H1 (cell line): Measurements from ENCODE around the gene GALNT9. TPM values are rescaled to one million over a fixed set of nuclear protein-coding genes. Genes with fewer than 3 reads are reported as not detected.

Source experiments
- CTCF ChIA-PET: fragments of 300-600 bp; sonication (Branson Sonifier 250); formaldehyde crosslinking; loops from one replicate; lab custom pipeline; 2021; ENCODE audit not compliant: partially characterized antibody; lab: Charles Lee
- POLR2A ChIA-PET: fragments of 300-600 bp; sonication (Branson Sonifier 250); formaldehyde crosslinking; loops from one replicate; lab custom pipeline; 2021; ENCODE audit warnings: inconsistent platforms; ENCODE audit not compliant: partially characterized antibody; lab: Charles Lee
- DNase-seq, 2 experiments: peaks; one replicate each; pipeline versions ENCODE4 v3.0.0 to v3.0.0-alpha.2; 2010 to 2022; ENCODE audit warnings: low spot score in 2 of 2, low read depth in 1 of 2, mixed read lengths in 1 of 2
- FAIRE-seq: peaks from 2 replicates; lab custom pipeline; 2011; peaks lifted over from hg19 to GRCh38; lab: Jason Lieb, UNC
- H2AFZ ChIP-seq: 2 replicates; pipeline ENCODE4 v1.8.1; 2012; ENCODE audit warnings: low read length, inconsistent platforms
- H2AK5ac ChIP-seq: 2 replicates; pipeline ENCODE4 v1.6.1; 2013; ENCODE audit warnings: low read depth, low read length
- H2BK120ac ChIP-seq: replicated peaks from 2 replicates; pipeline ENCODE3; 2013; ENCODE audit warnings: low read depth, low read length, inconsistent platforms
- H2BK12ac ChIP-seq: 2 replicates; pipeline ENCODE4 v1.6.1; 2013; ENCODE audit warnings: low read depth, low read length
- H2BK15ac ChIP-seq: 2 replicates; pipeline ENCODE4 v1.6.1; 2013; ENCODE audit warnings: low read length
- H2BK20ac ChIP-seq: 2 replicates; pipeline ENCODE4 v1.6.1; 2013; ENCODE audit warnings: low read length
- H2BK5ac ChIP-seq: 2 replicates; pipeline ENCODE4 v1.6.1; 2013; ENCODE audit warnings: low read depth, low read length
- H3K14ac ChIP-seq: 2 replicates; pipeline ENCODE4 v1.6.1; 2013; ENCODE audit warnings: inconsistent platforms; ENCODE audit not compliant: insufficient read length
- H3K18ac ChIP-seq: 2 replicates; pipeline ENCODE4 v1.6.1; 2013; ENCODE audit warnings: low read length; ENCODE audit errors: extremely low read depth
- H3K23ac ChIP-seq: 2 replicates; pipeline ENCODE4 v1.6.1; 2013; ENCODE audit warnings: inconsistent platforms; ENCODE audit not compliant: insufficient read length
- H3K23me2 ChIP-seq: 2 replicates; pipeline ENCODE4 v1.6.1; 2013; ENCODE audit warnings: low read depth, low read length
- H3K27ac ChIP-seq: 2 replicates; pipeline ENCODE4 v1.6.1; 2011; ENCODE audit warnings: low read depth, low read length, inconsistent platforms
- H3K27me3 ChIP-seq, 4 experiments: replicated peaks in 1 of 4; 1 replicate in 1 of 4; 2 replicates in 3 of 4; pipeline versions ENCODE4 v1.6.1 to v1.8.1; 2011 to 2013; ENCODE audit warnings: low read length in 3 of 4, mild to moderate bottlenecking in 3 of 4, inconsistent platforms in 2 of 4, mixed read lengths in 2 of 4, moderate library complexity in 1 of 4; ENCODE audit not compliant: control insufficient read depth in 3 of 4, insufficient read depth in 3 of 4; ENCODE audit errors: extremely low read depth in 1 of 4
- H3K36me3 ChIP-seq, 4 experiments: 2 replicates each; pipeline versions ENCODE4 v1.6.1 to v1.8.1; 2011 to 2013; ENCODE audit warnings: mild to moderate bottlenecking in 4 of 4, low read length in 3 of 4, moderate library complexity in 2 of 4, control low read depth in 1 of 4, inconsistent platforms in 1 of 4; ENCODE audit not compliant: insufficient read depth in 4 of 4, control insufficient read depth in 2 of 4
- H3K4ac ChIP-seq: replicated peaks from 2 replicates; pipeline ENCODE3; 2013; ENCODE audit warnings: low read length, low read depth, mixed read lengths, inconsistent platforms; ENCODE audit not compliant: insufficient read length
- H3K4me1 ChIP-seq, 4 experiments: replicated peaks in 1 of 4; 1 replicate in 1 of 4; 2 replicates in 3 of 4; pipeline versions ENCODE4 v1.6.1 to v1.8.1; 2011 to 2013; ENCODE audit warnings: low read length in 3 of 4, inconsistent platforms in 2 of 4, mixed read lengths in 1 of 4; ENCODE audit not compliant: insufficient read depth in 4 of 4, control insufficient read depth in 3 of 4
- H3K4me2 ChIP-seq, 2 experiments: 2 replicates each; pipeline versions ENCODE4 v1.6.1 to v1.8.1; 2011 to 2013; ENCODE audit warnings: low read depth in 2 of 2, low read length in 2 of 2, control low read depth in 1 of 2, inconsistent platforms in 1 of 2, mild to moderate bottlenecking in 1 of 2; ENCODE audit not compliant: insufficient read depth in 1 of 2
- H3K4me3 ChIP-seq, 4 experiments: fragments of 200-600, 300-600 bp in 1 of 4; sonication (generic), shearing (Covaris generic), sonication (Bioruptor Twin) in 1 of 4; 2 replicates each; pipeline versions ENCODE4 v1.5.1 to v1.8.1; 2011 to 2016; ENCODE audit warnings: low read length in 4 of 4, low read depth in 3 of 4, control low read depth in 2 of 4, inconsistent platforms in 2 of 4, mild to moderate bottlenecking in 2 of 4, mixed read lengths in 1 of 4, moderate library complexity in 1 of 4; ENCODE audit not compliant: insufficient read depth in 2 of 4; ENCODE audit errors: extremely low read depth in 1 of 4
- H3K56ac ChIP-seq: replicated peaks from 2 replicates; pipeline ENCODE3; 2013; ENCODE audit warnings: low read depth, mild to moderate bottlenecking, mixed read lengths, low read length, inconsistent platforms; ENCODE audit not compliant: insufficient read length
- H3K79me1 ChIP-seq: 2 replicates; pipeline ENCODE4 v1.6.1; 2013; ENCODE audit warnings: low read depth, low read length, control low read depth
- H3K79me2 ChIP-seq, 2 experiments: 2 replicates each; pipeline versions ENCODE4 v1.6.1 to v1.8.1; 2012 to 2013; ENCODE audit warnings: low read length in 2 of 2, mild to moderate bottlenecking in 2 of 2, inconsistent platforms in 1 of 2; ENCODE audit not compliant: insufficient read depth in 2 of 2, control insufficient read depth in 1 of 2
- H3K9ac ChIP-seq, 4 experiments: replicated peaks in 1 of 4; 1 replicate in 1 of 4; 2 replicates in 3 of 4; pipeline versions ENCODE4 v1.6.1 to v1.8.1; 2011 to 2013; ENCODE audit warnings: low read depth in 3 of 4, low read length in 3 of 4, control low read depth in 2 of 4, mild to moderate bottlenecking in 2 of 4, moderate library complexity in 2 of 4, inconsistent platforms in 1 of 4; ENCODE audit errors: extremely low read depth in 1 of 4
- H3K9me3 ChIP-seq, 2 experiments: 2 replicates each; pipeline versions ENCODE4 v1.6.1 to v1.8.1; 2012 to 2013; ENCODE audit warnings: mild to moderate bottlenecking in 2 of 2, moderate library complexity in 2 of 2, control low read depth in 1 of 2, inconsistent platforms in 1 of 2, low read depth in 1 of 2, low read length in 1 of 2, mixed read lengths in 1 of 2; ENCODE audit not compliant: insufficient read depth in 2 of 2
- H4K20me1 ChIP-seq, 2 experiments: replicated peaks in 1 of 2; 2 replicates each; pipeline versions ENCODE3 to v1.8.1; 2011 to 2013; ENCODE audit warnings: inconsistent platforms in 2 of 2, low read length in 2 of 2, mild to moderate bottlenecking in 1 of 2; ENCODE audit not compliant: insufficient read depth in 2 of 2, control insufficient read depth in 1 of 2
- H4K5ac ChIP-seq: 2 replicates; pipeline ENCODE4 v1.6.1; 2013; ENCODE audit warnings: low read length, low read depth, mixed read lengths, inconsistent platforms; ENCODE audit not compliant: insufficient read length
- H4K8ac ChIP-seq: 2 replicates; pipeline ENCODE4 v1.8.0; 2013; ENCODE audit warnings: mild to moderate bottlenecking, moderate library complexity, low read length, inconsistent platforms; ENCODE audit not compliant: insufficient read depth; ENCODE audit errors: extremely low read depth
- H4K91ac ChIP-seq: replicated peaks from 2 replicates; pipeline ENCODE3; 2013; ENCODE audit warnings: low read length, mixed read lengths, inconsistent platforms; ENCODE audit not compliant: insufficient read length
- BACH1 ChIP-seq: IDR thresholded peaks from 2 replicates; pipeline ENCODE4 v1.6.1; 2012; ENCODE audit warnings: low read length, improper control_type of control experiment
- BRCA1 ChIP-seq: IDR thresholded peaks from 2 replicates; pipeline ENCODE4 v1.6.1; 2012; ENCODE audit warnings: low read depth, low read length, improper control_type of control experiment
- CHD1 ChIP-seq: IDR thresholded peaks from 2 replicates; pipeline ENCODE4 v1.6.1; 2012; ENCODE audit warnings: low read depth, low read length, improper control_type of control experiment
- CHD2 ChIP-seq: IDR thresholded peaks from 2 replicates; pipeline ENCODE4 v1.6.1; 2012; ENCODE audit warnings: low read length, improper control_type of control experiment
- CREB1 ChIP-seq: IDR thresholded peaks from 2 replicates; pipeline ENCODE4 v1.6.1; 2012; ENCODE audit warnings: inconsistent platforms
- FOSL1 ChIP-seq: IDR thresholded peaks from 2 replicates; pipeline ENCODE4 v1.6.1; 2011; ENCODE audit warnings: mild to moderate bottlenecking, low read depth, low read length, moderate library complexity; ENCODE audit not compliant: insufficient read depth
- GTF2F1 ChIP-seq: IDR thresholded peaks from 2 replicates; pipeline ENCODE4 v1.6.1; 2012; ENCODE audit warnings: low read depth, low read length, improper control_type of control experiment, borderline replicate concordance
- MAX ChIP-seq: IDR thresholded peaks from 2 replicates; pipeline ENCODE4 v1.6.1; 2012; ENCODE audit warnings: inconsistent platforms
- POLR2A ChIP-seq, 2 experiments: IDR thresholded peaks; 1 replicate in 1 of 2; 2 replicates in 1 of 2; pipeline ENCODE4 v1.6.1; 2011; ENCODE audit warnings: low read depth in 2 of 2, low read length in 2 of 2, mild to moderate bottlenecking in 2 of 2; ENCODE audit errors: control extremely low read depth in 1 of 2
- RBBP5 ChIP-seq: IDR thresholded peaks from 2 replicates; pipeline ENCODE4 v1.7.1; 2012; ENCODE audit warnings: low read depth, mild to moderate bottlenecking, inconsistent platforms, low read length, moderate library complexity, borderline replicate concordance
- RXRA ChIP-seq: IDR thresholded peaks from 2 replicates; pipeline ENCODE4 v1.6.1; 2011; ENCODE audit warnings: low read depth, mild to moderate bottlenecking, low read length, moderate library complexity; ENCODE audit not compliant: insufficient read depth
- SIX5 ChIP-seq: IDR thresholded peaks from 2 replicates; pipeline ENCODE4 v1.6.1; 2011; ENCODE audit warnings: mild to moderate bottlenecking, low read depth, low read length
- SP4 ChIP-seq: IDR thresholded peaks from 2 replicates; pipeline ENCODE4 v1.6.1; 2012; ENCODE audit warnings: low read length, inconsistent platforms
- TAF1 ChIP-seq: IDR thresholded peaks from 2 replicates; pipeline ENCODE4 v1.6.1; 2011; ENCODE audit warnings: mild to moderate bottlenecking, low read depth, low read length
- TCF12 ChIP-seq: IDR thresholded peaks from 2 replicates; pipeline ENCODE4 v1.6.1; 2011; ENCODE audit warnings: low read depth, mild to moderate bottlenecking, low read length
- ZNF274 ChIP-seq: IDR thresholded peaks from 2 replicates; pipeline ENCODE4 v1.7.0; 2012; ENCODE audit warnings: low read length, borderline replicate concordance; ENCODE audit errors: extremely low read depth
- WGBS, 2 experiments: shearing (Covaris generic) in 1 of 2; methylation state at CpG; one replicate each; pipeline versions ENCODE4 v1.1.6 to v1.1.7; 2013 to 2015; ENCODE audit warnings: low lambda C conversion rate in 2 of 2, mixed read lengths in 2 of 2, inconsistent platforms in 1 of 2, low coverage in 1 of 2, missing lambda C conversion rate in 1 of 2; ENCODE audit not compliant: insufficient replicate concordance in 2 of 2, insufficient coverage in 1 of 2, insufficient read length in 1 of 2; ENCODE audit errors: extremely low coverage in 1 of 2, missing lambda C conversion rate in 1 of 2; 5-methylcytosine and 5-hydroxymethylcytosine counted together
- polyA plus RNA-seq, 7 experiments: library from polyadenylated mRNA; depleted of rRNA in 3 of 7; stranded (reverse) in 5 of 7; unstranded in 2 of 7; fragments of >200 nt in 5 of 7; fragments of 200-250 nt in 2 of 7; gene quantifications; 1 replicate in 5 of 7; 2 replicates in 1 of 7; 4 replicates in 1 of 7; pipeline versions ENCODE4 v1.2.1 to v1.2.3, GENCODE V29; 2011 to 2013; ENCODE audit warnings: missing spikeins in 2 of 7, mixed read lengths in 2 of 7
- total RNA-seq: library from RNA; stranded (reverse); fragmentation: NEBNext Ultra II Directional; extraction: Animal tissue kit (Norgen Biotek cat#: 25700); gene quantifications from 2 replicates; pipeline ENCODE4 v1.2.1, GENCODE V29; 2021

Gene GALNT9
- total and polyA plus RNA-seq, 2 of the 8 experiments (the other 6 are each of a cell fraction or from before 2014, with no cell fraction given) = 2.0 to 3.6 TPM

GRCh38 chr12:132152411-132152821 is 177.0 kb downstream of the GALNT9 start:
- Histone ChIP-seq H2AK5ac (no peak overlapping the region), H3K27me3 (no peaks in the 10 kb centered on the region; a peak in 1 of 7 replicates), H3K4ac (no peak overlapping the region), H3K4me2 (no peak overlapping the region), H4K91ac (no peak overlapping the region), H3K9ac (no peak overlapping the region), H4K8ac (no peak overlapping the region), H3K56ac (no peak overlapping the region), H3K4me1 (peaks cover 0 to 3% (median 1%) of the 10 kb centered on the region in 4 experiments; a peak in 4 of 7 replicates), H3K27ac (no peak overlapping the region), H3K79me2 (no peaks in the 10 kb centered on the region), H2AFZ (no peak overlapping the region), H3K36me3 (peaks cover 5 to 40% (median 19%) of the 10 kb centered on the region in 4 experiments; a peak in 7 of 8 replicates), H3K9me3 (peaks cover 3 to 14% of the 10 kb centered on the region in 2 experiments; a peak in 3 of 4 replicates), H2BK15ac (no peak overlapping the region), H2BK20ac (no peak overlapping the region), H2BK5ac (no peak overlapping the region), H3K14ac (no peak overlapping the region), H2BK12ac (no peak overlapping the region), H3K18ac (no peak overlapping the region), H3K23ac (no peak overlapping the region), H3K23me2 (peaks cover 22% of the 10 kb centered on the region), H2BK120ac (no peak overlapping the region), H4K20me1 (peaks cover 0 to 24% of the 10 kb centered on the region in 2 experiments), H4K5ac (no peak overlapping the region), H3K79me1 (0 out of 2 replicates have a peak, but pooled peaks cover 9% of the 10 kb centered on the region), H3K4me3 (no peak overlapping the region)
- POLR2A ChIA-PET = interaction anchor here (0.9 to 1.1 kb wide), 3 partner anchors 15 to 416 kb away, joined by 3 read pairs; no protein-coding TSS in a partner anchor
- 93% methylated on average over 9 of the region's 9 CpGs; no CpG with 5 or more reads in 1 of the 2 experiments for WGBS, 2 experiments
- no peak for DNase-seq
- CTCF ChIA-PET = interaction anchor here (1.0 to 1.4 kb wide), 6 partner anchors 9 to 262 kb away, joined by 3 to 9 read pairs (median 3); no protein-coding TSS in a partner anchor
- no peak for FAIRE-seq
- TF ChIP-seq TAF1 = no peak
- no peak for TF ChIP-seq BRCA1
- no peak for TF ChIP-seq BACH1
- TF ChIP-seq SP4 = no peak
- TF ChIP-seq CHD1 = no peak
- TF ChIP-seq RXRA = no peak
- TF ChIP-seq POLR2A (IDR thresholded peaks at IDR 0.05; ENCODE audit: control extremely low read depth in 1 of 2, low read depth in 2 of 2, low read length in 2 of 2) = no peak
- TF ChIP-seq GTF2F1 = no peak
- TF ChIP-seq ZNF274 = no peak
- no peak for TF ChIP-seq SIX5
- TF ChIP-seq CHD2 = no peak
- TF ChIP-seq MAX = no peak
- no peak for TF ChIP-seq RBBP5
- no peak for TF ChIP-seq CREB1
- no peak for TF ChIP-seq FOSL1
- no peak for TF ChIP-seq TCF12
